PC-9 (cell line): ENCODE data around the gene ACTRT3. TPM values are rescaled to one million over a fixed set of nuclear protein-coding genes. Genes with fewer than 3 reads are reported as not detected.

Experiments
- BruUV-seq: library from RNA; stranded (reverse); fragments of 400-500 nt; replicated peaks from 2 replicates; lab custom pipeline; 2021; lab: Mats Ljungman, UMichigan
- CTCF ChIA-PET: fragments of 300-600 bp; sonication (Branson Sonifier 250); formaldehyde crosslinking; loops from one replicate; lab custom pipeline; 2022; ENCODE audit warnings: antibody characterized with exemption; lab: Charles Lee
- POLR2A ChIA-PET: fragments of 300-600 bp; sonication (Branson Sonifier 250); formaldehyde crosslinking; loops from one replicate; lab custom pipeline; 2022; ENCODE audit warnings: antibody characterized with exemption; ENCODE audit not compliant: unreplicated experiment; lab: Charles Lee
- DNase-seq, 2 experiments: peaks; one replicate each; pipeline versions ENCODE4 v3.0.0 to v3.0.0-alpha.2; 2015 to 2022; ENCODE audit warnings: mixed read lengths in 1 of 2
- H2AFZ ChIP-seq: fragments of 200-600 bp; sonication (generic); 2 replicates; pipeline ENCODE4 v1.8.1; 2017; ENCODE audit warnings: antibody characterized with exemption
- H3F3A ChIP-seq: fragments of 200-600 bp; sonication (generic); 2 replicates; pipeline ENCODE4 v1.8.1; 2017; ENCODE audit warnings: antibody characterized with exemption, mild to moderate bottlenecking, low read depth; ENCODE audit not compliant: insufficient read depth
- H3K27ac ChIP-seq: fragments of 200-600 bp; sonication (generic); 2 replicates; pipeline ENCODE4 v1.6.1; 2016; ENCODE audit warnings: mixed run types
- H3K27me3 ChIP-seq: fragments of 200-600 bp; sonication (generic); 2 replicates; pipeline ENCODE4 v1.6.1; 2016; ENCODE audit warnings: low read depth, mixed run types; ENCODE audit not compliant: insufficient read depth
- H3K36me3 ChIP-seq: fragments of 200-600 bp; sonication (generic); 2 replicates; pipeline ENCODE4 v1.6.1; 2016; ENCODE audit warnings: low read depth, mixed run types
- H3K4me1 ChIP-seq: fragments of 200-600 bp; sonication (generic); replicated peaks from 2 replicates; pipeline ENCODE4 v1.6.1; 2016; ENCODE audit warnings: mixed run types; ENCODE audit not compliant: insufficient read depth
- H3K4me2 ChIP-seq: fragments of 200-600 bp; sonication (generic); 2 replicates; pipeline ENCODE4 v1.6.1; 2017; ENCODE audit warnings: mixed run types
- H3K4me3 ChIP-seq: fragments of 200-600 bp; sonication (generic); 2 replicates; pipeline ENCODE4 v1.6.1; 2016; ENCODE audit warnings: mixed run types
- H3K79me2 ChIP-seq: fragments of 200-600 bp; sonication (generic); 2 replicates; pipeline ENCODE4 v1.6.1; 2017; ENCODE audit warnings: low read depth, mixed run types
- H3K9me2 ChIP-seq: fragments of 200-600 bp; sonication (generic); 2 replicates; pipeline ENCODE4 v1.8.1; 2017; ENCODE audit warnings: mild to moderate bottlenecking; ENCODE audit not compliant: insufficient read depth
- H3K9me3 ChIP-seq: fragments of 200-600 bp; sonication (generic); 2 replicates; pipeline ENCODE4 v1.8.1; 2016; ENCODE audit warnings: low read depth; ENCODE audit not compliant: insufficient read depth
- H4K20me1 ChIP-seq: fragments of 200-600 bp; sonication (generic); 2 replicates; pipeline ENCODE4 v1.8.1; 2017; ENCODE audit not compliant: insufficient read depth
- EZH2 ChIP-seq: fragments of 200-600 bp; sonication (generic); IDR thresholded peaks from 2 replicates; pipeline ENCODE4 v1.8.0; 2017; ENCODE audit warnings: antibody characterized with exemption, low read depth
- intact Hi-C: fragments of 100-400 bp; cut with micrococcal nuclease; formaldehyde crosslinking; loops from one replicate; pipeline ENCODE4 v1.10.0; 2022; ENCODE audit not compliant: unreplicated experiment
- total RNA-seq: library from RNA; stranded (reverse); gene quantifications from 2 replicates; pipeline ENCODE4 v1.2.3, GENCODE V29; 2021
- TF ChIP-seq, protein P1 (sequence below): fragments of 200-600 bp; sonication (generic); conservative IDR thresholded peaks from 2 replicates; pipeline ENCODE4 v1.6.1; 2017; ENCODE audit warnings: mixed run types, antibody characterized with exemption, mild to moderate bottlenecking, moderate library complexity

The ACTRT3 gene
- total RNA-seq, 1 experiment from 2014 or later = 2.4 TPM

DNA sequence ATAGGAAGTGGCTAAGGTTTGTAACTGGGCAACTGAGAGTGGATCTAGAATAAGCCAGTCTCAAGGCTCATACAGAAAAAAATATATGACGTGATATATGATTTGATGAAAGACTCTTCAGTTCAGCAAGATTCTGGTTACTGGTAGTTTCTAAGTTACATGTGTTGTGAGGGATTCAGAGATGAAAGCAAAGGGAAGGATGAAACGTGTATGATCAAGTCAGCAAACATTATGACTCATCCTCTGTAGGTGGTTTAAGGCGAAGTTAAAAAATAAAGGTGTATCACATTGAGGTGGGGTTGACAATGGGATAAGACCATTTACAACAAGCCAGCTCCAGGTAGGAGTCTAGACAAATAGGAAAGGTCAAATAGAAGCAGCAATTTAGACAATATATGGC is 20.7 kb downstream of the ACTRT3 start:
- DNase-seq = no peak
- Histone ChIP-seq H3K36me3 (no peaks in the 10 kb centered on the region), H3K27ac (no peak overlapping the region), H3K79me2 (no peaks in the 10 kb centered on the region), H3F3A (no peaks in the 10 kb centered on the region), H3K9me2 (no peaks in the 10 kb centered on the region), H2AFZ (no peak overlapping the region), H3K27me3 (no peaks in the 10 kb centered on the region; the same call in 1 of the 2 replicates), H3K4me2 (no peak overlapping the region), H3K4me1 (no peaks in the 10 kb centered on the region), H4K20me1 (no peaks in the 10 kb centered on the region), H3K9me3 (no peaks in the 10 kb centered on the region), H3K4me3 (no peak overlapping the region)
- no peak for TF ChIP-seq EZH2
- TF ChIP-seq, protein P1, sequence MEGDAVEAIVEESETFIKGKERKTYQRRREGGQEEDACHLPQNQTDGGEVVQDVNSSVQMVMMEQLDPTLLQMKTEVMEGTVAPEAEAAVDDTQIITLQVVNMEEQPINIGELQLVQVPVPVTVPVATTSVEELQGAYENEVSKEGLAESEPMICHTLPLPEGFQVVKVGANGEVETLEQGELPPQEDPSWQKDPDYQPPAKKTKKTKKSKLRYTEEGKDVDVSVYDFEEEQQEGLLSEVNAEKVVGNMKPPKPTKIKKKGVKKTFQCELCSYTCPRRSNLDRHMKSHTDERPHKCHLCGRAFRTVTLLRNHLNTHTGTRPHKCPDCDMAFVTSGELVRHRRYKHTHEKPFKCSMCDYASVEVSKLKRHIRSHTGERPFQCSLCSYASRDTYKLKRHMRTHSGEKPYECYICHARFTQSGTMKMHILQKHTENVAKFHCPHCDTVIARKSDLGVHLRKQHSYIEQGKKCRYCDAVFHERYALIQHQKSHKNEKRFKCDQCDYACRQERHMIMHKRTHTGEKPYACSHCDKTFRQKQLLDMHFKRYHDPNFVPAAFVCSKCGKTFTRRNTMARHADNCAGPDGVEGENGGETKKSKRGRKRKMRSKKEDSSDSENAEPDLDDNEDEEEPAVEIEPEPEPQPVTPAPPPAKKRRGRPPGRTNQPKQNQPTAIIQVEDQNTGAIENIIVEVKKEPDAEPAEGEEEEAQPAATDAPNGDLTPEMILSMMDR = no peak
- BruUV-seq = no TSS peak
- ChIA-PET POLR2A (no interaction called here), CTCF (interaction anchor here (0.6 kb wide), 1 partner anchor 10 kb away, joined by 4 read pairs; no protein-coding TSS in a partner anchor)
- intact Hi-C loops = loop anchor here (10.0 kb wide), 2 partner anchors 704 to 794 kb away; no protein-coding TSS in a partner anchor

DNA sequence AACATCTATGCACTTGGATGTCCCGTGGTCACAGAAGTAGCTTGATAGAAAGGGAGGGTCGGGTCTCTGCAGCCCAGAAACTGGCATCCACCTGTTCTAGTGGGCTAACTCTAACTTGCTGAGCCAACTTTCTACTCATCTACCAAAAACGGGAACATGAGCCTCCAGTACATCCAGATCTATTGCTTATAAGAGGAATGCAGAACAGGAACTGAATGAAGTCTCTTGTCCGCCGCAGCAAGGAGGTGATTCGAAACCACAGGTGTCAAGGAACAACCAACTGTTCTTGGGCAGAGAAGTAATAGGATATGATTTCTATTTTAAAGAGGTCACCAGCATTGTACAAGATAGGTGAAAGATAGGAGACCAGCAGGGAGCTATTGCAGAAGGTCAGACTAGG is 22.4 kb downstream of the ACTRT3 start:
- no peak overlapping the region for H3K4me2 ChIP-seq
- ChIA-PET CTCF (interaction anchor here (0.6 kb wide), 1 partner anchor 522 kb away, joined by 4 read pairs; no protein-coding TSS in a partner anchor), POLR2A (no interaction called here)
- no peaks in the 10 kb centered on the region for H3K4me1 ChIP-seq
- no peak for DNase-seq
- intact Hi-C loops = loop anchor here (10.0 kb wide), 2 partner anchors 702 to 792 kb away; no protein-coding TSS in a partner anchor
- no peak overlapping the region for H2AFZ ChIP-seq
- no peaks in the 10 kb centered on the region for H3K9me2 ChIP-seq
- no peaks in the 10 kb centered on the region for H3K79me2 ChIP-seq
- H3K4me3 ChIP-seq = no peak overlapping the region
- TF ChIP-seq EZH2 = no peak
- TF ChIP-seq, protein P1 = no peak
- H3K36me3 ChIP-seq = no peaks in the 10 kb centered on the region
- no peaks in the 10 kb centered on the region for H3F3A ChIP-seq
- H3K27ac ChIP-seq = no peak overlapping the region
- no TSS peak for BruUV-seq
- no peaks in the 10 kb centered on the region for H4K20me1 ChIP-seq
- H3K27me3 ChIP-seq = no peaks in the 10 kb centered on the region; the same call in 1 of the 2 replicates
- H3K9me3 ChIP-seq = no peaks in the 10 kb centered on the region

DNA sequence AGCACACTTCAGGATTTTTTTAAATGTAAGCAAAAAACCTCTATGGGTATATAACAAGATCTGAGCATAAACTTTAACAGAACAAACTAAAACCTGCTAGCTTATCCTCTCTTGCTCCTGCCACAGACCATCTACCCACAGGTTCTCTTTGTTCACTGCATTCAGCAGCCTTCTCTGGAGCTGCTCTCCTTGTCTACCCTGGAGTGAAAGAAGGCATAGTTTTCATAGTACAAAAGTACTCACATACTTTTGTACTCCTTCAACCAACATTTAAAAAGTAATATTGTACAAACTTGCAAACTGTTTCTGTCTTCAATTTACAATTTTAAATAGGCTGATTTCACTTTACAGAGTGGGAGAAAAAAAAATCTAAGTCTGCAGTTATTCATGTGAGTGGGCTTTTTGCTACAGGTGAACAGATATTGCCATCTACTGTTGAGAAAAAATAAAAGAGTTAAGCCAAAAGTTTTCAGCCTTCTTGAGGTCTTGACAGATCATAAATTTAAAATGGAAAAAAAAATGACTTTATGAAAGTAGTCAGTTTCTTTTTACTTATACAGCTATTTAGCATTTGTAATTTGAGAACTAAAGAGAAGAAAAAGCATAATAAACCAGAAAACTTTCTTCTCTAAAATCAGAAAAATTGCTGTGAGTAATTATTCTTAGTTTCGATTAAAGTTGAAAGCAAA is 24.9 kb downstream of the ACTRT3 start:
- Histone ChIP-seq H3K36me3 (no peaks in the 10 kb centered on the region), H3K9me2 (no peaks in the 10 kb centered on the region), H3K9me3 (no peaks in the 10 kb centered on the region), H2AFZ (no peak overlapping the region), H3K4me2 (no peak overlapping the region), H3K27ac (no peak overlapping the region), H3K79me2 (no peaks in the 10 kb centered on the region), H3K27me3 (no peaks in the 10 kb centered on the region; the same call in 1 of the 2 replicates), H4K20me1 (no peaks in the 10 kb centered on the region), H3K4me1 (no peaks in the 10 kb centered on the region), H3K4me3 (no peak overlapping the region), H3F3A (no peaks in the 10 kb centered on the region)
- TF ChIP-seq, protein P1 = peak; percentile 70
- TF ChIP-seq EZH2 = no peak
- POLR2A ChIA-PET = interaction anchor here (0.5 kb wide), 1 partner anchor 423 kb away, joined by 11 read pairs; no protein-coding TSS in a partner anchor
- DNase-seq = no peak
- BruUV-seq = no TSS peak
- CTCF ChIA-PET = interaction anchor here (0.8 kb wide), 1 partner anchor 10 kb away, joined by 3 read pairs; no protein-coding TSS in a partner anchor
- intact Hi-C loops = loop anchor here (1.0 to 10.0 kb wide), 9 partner anchors 76 to 1533 kb away; no protein-coding TSS in a partner anchor
